ENCODE data around the gene GAK.

DNA sequence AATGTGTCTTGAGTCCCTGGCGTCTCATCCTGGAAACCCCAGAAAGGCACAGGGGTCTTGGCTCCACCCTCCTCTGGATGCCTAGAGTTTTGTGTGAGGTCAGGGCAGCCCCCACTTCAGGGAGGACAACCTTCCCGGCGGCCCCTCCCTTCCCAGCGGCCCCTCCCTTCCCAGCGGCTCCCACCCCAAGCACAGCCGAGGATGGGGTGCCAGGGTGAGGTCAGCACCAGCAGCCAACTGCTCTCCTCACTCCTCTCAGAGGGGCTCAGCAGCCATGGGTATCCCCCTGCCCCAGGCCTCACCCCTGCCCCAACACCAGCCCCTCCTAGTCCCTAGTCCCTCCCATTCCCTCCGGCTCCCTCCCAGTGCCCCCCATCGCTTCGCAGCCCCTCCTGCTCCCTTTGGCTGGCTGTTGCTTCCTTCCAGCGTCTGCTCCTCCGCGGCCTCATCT, 23.8 kb upstream of the GAK start:
- TF ChIP-seq TIGD3 (CRISPR knock-in tag; IDR thresholded peaks at IDR 0.05; ENCODE audit: borderline replicate concordance): no peak
- no peak for TF ChIP-seq CEBPB (IDR thresholded peaks at IDR 0.05; ENCODE audit: borderline replicate concordance, low read depth, low read length)
- TF ChIP-seq EP300 (IDR thresholded peaks at IDR 0.05; ENCODE audit: low read depth in 2 of 2, low read length in 2 of 2): no peak
- TF ChIP-seq EP300 (CRISPR knock-in tag; IDR thresholded peaks at IDR 0.05; ENCODE audit: borderline replicate concordance): no peak
- no peak for TF ChIP-seq ZNF407 (CRISPR knock-in tag; IDR thresholded peaks at IDR 0.05; ENCODE audit: not compliant biosample characterization)
- TF ChIP-seq CTCF (CRISPR knock-in tag; IDR thresholded peaks at IDR 0.05): no peak
- TF ChIP-seq MAFK (conservative IDR thresholded peaks at IDR 0.05 in 1 of 2, IDR thresholded peaks at IDR 0.05 in 1 of 2; ENCODE audit: low read length in 2 of 2): no peak
- no peak for TF ChIP-seq RELA (CRISPR knock-in tag; IDR thresholded peaks at IDR 0.05)
- TF ChIP-seq ZBTB21 (CRISPR knock-in tag; IDR thresholded peaks at IDR 0.05): no peak
- TF ChIP-seq, protein P1, sequence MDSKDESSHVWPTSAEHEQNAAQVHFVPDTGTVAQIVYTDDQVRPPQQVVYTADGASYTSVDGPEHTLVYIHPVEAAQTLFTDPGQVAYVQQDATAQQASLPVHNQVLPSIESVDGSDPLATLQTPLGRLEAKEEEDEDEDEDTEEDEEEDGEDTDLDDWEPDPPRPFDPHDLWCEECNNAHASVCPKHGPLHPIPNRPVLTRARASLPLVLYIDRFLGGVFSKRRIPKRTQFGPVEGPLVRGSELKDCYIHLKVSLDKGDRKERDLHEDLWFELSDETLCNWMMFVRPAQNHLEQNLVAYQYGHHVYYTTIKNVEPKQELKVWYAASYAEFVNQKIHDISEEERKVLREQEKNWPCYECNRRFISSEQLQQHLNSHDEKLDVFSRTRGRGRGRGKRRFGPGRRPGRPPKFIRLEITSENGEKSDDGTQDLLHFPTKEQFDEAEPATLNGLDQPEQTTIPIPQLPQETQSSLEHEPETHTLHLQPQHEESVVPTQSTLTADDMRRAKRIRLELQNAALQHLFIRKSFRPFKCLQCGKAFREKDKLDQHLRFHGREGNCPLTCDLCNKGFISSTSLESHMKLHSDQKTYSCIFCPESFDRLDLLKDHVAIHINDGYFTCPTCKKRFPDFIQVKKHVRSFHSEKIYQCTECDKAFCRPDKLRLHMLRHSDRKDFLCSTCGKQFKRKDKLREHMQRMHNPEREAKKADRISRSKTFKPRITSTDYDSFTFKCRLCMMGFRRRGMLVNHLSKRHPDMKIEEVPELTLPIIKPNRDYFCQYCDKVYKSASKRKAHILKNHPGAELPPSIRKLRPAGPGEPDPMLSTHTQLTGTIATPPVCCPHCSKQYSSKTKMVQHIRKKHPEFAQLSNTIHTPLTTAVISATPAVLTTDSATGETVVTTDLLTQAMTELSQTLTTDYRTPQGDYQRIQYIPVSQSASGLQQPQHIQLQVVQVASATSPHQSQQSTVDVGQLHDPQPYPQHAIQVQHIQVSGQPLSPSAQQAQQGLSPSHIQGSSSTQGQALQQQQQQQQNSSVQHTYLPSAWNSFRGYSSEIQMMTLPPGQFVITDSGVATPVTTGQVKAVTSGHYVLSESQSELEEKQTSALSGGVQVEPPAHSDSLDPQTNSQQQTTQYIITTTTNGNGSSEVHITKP (CRISPR knock-in tag; IDR thresholded peaks at IDR 0.05; ENCODE audit: low read depth): no peak
- no peak for TF ChIP-seq ETV6 (CRISPR knock-in tag; conservative IDR thresholded peaks at IDR 0.05)
- no peak for TF ChIP-seq YY1 (IDR thresholded peaks at IDR 0.05; ENCODE audit: insufficient read depth, insufficient replicate concordance, low read depth, low read length)
- no peak for TF ChIP-seq EED (CRISPR knock-in tag; IDR thresholded peaks at IDR 0.05)
- TF ChIP-seq BCL3 (CRISPR knock-in tag; IDR thresholded peaks at IDR 0.05): no peak
